B cell (primary cell): ENCODE results near the gene TMEM235. TPM values are rescaled to one million over a fixed set of nuclear protein-coding genes. Genes with fewer than 3 reads are reported as not detected.

Experiments used
- ATAC-seq: fragments of 200-7000 bp; cut with Tn5 transposase; one replicate; pipeline ENCODE4 v1.10.0; 2021; ENCODE audit warnings: low read depth, mild to moderate bottlenecking, moderate number of reproducible peaks, moderate library complexity
- CTCF ChIA-PET: fragments of 350-600 bp; sonication (Branson Sonifier 250); formaldehyde crosslinking; loops from one replicate; lab custom pipeline; 2021; ENCODE audit warnings: antibody characterized with exemption, inconsistent platforms; lab: Charles Lee
- POLR2A ChIA-PET: fragments of 350-600 bp; sonication (Branson Sonifier 250); formaldehyde crosslinking; loops from one replicate; lab custom pipeline; 2021; ENCODE audit warnings: antibody characterized with exemption; lab: Charles Lee
- DNase-seq: peaks from one replicate; pipeline ENCODE4 v3.0.0; 2013
- H2AFZ ChIP-seq: 2 replicates; pipeline ENCODE4 v1.6.1; 2012; ENCODE audit warnings: mild to moderate bottlenecking, low read depth, low read length; ENCODE audit not compliant: insufficient read depth, poor library complexity, severe bottlenecking
- H3K27ac ChIP-seq, 2 donors: 1 replicate in 1 of 2; 2 replicates in 1 of 2; pipeline ENCODE4 v1.5.1; 2012 to 2013; ENCODE audit warnings: low read length in 2 of 2, mild to moderate bottlenecking in 2 of 2, moderate library complexity in 1 of 2
- H3K27me3 ChIP-seq, 4 experiments: fragments of 200-600 bp in 1 of 4; sonication (generic) in 1 of 4; replicated peaks in 1 of 4; 1 replicate in 2 of 4; 2 replicates in 2 of 4; pipeline versions ENCODE4 v1.6.1 to v1.7.0; 2013 to 2016; ENCODE audit warnings: low read length in 3 of 4, mild to moderate bottlenecking in 2 of 4, mixed read lengths in 1 of 4, moderate library complexity in 1 of 4; ENCODE audit not compliant: insufficient read depth in 4 of 4, control insufficient read depth in 3 of 4; ENCODE audit errors: control extremely low read depth in 1 of 4
- H3K36me3 ChIP-seq, 2 experiments: replicated peaks in 1 of 2; 1 replicate in 1 of 2; 2 replicates in 1 of 2; pipeline versions ENCODE4 v1.6.1 to v1.7.1; 2013; ENCODE audit warnings: low read length in 1 of 2; ENCODE audit not compliant: insufficient read depth in 2 of 2, control insufficient read depth in 1 of 2; ENCODE audit errors: control extremely low read depth in 1 of 2, extremely low read depth in 1 of 2
- H3K4me1 ChIP-seq, 2 donors: fragments of 200-600 bp in 1 of 2; sonication (generic) in 1 of 2; 1 replicate in 1 of 2; 2 replicates in 1 of 2; pipeline versions ENCODE4 v1.5.1 to v1.6.1; 2013 to 2017; ENCODE audit warnings: low read length in 2 of 2; ENCODE audit not compliant: control insufficient read depth in 2 of 2, insufficient read depth in 2 of 2
- H3K4me2 ChIP-seq: replicated peaks from 2 replicates; pipeline ENCODE3; 2012; ENCODE audit warnings: mild to moderate bottlenecking, low read depth, low read length; ENCODE audit not compliant: poor library complexity, severe bottlenecking
- H3K4me3 ChIP-seq, 5 experiments: fragments of 200-600 bp in 1 of 5; sonication (generic) in 1 of 5; 1 replicate in 3 of 5; 2 replicates in 2 of 5; pipeline versions ENCODE4 v1.5.1 to v1.7.0; 2011 to 2016; ENCODE audit warnings: low read length in 4 of 5, mild to moderate bottlenecking in 4 of 5, low read depth in 2 of 5, control low read depth in 1 of 5, moderate library complexity in 1 of 5; ENCODE audit not compliant: insufficient read depth in 1 of 5; ENCODE audit errors: control extremely low read depth in 1 of 5, extremely low read depth in 1 of 5
- H3K79me2 ChIP-seq: fragments of 200-600 bp; sonication (generic); one replicate; pipeline ENCODE4 v1.6.0; 2016; ENCODE audit warnings: low read length; ENCODE audit not compliant: control insufficient read depth, insufficient read depth
- H3K9ac ChIP-seq: fragments of 200-600 bp; sonication (generic); 2 replicates; pipeline ENCODE4 v1.6.1; 2017; ENCODE audit warnings: mild to moderate bottlenecking, low read length, moderate library complexity
- H3K9me3 ChIP-seq, 3 donors: one replicate each; pipeline versions ENCODE4 v1.6.1 to v1.7.1; 2013; ENCODE audit warnings: low read length in 2 of 3; ENCODE audit not compliant: control insufficient read depth in 2 of 3, insufficient read depth in 1 of 3; ENCODE audit errors: control extremely low read depth in 1 of 3
- H4K20me1 ChIP-seq: 2 replicates; pipeline ENCODE4 v1.6.0; 2012; ENCODE audit warnings: mild to moderate bottlenecking, low read length; ENCODE audit not compliant: insufficient read depth, control insufficient read depth, poor library complexity, severe bottlenecking
- H3K27ac Mint-ChIP-seq: one replicate; pipeline ENCODE4 v1.8.0; 2021; ENCODE audit warnings: mixed read lengths
- H3K27me3 Mint-ChIP-seq: one replicate; pipeline ENCODE4 v1.8.0; 2021; ENCODE audit warnings: mixed read lengths
- H3K4me1 Mint-ChIP-seq: one replicate; pipeline ENCODE4 v1.8.0; 2021; ENCODE audit warnings: mixed read lengths
- H3K4me3 Mint-ChIP-seq: one replicate; pipeline ENCODE4 v1.8.0; 2021; ENCODE audit warnings: mixed read lengths
- H3K9me3 Mint-ChIP-seq: one replicate; pipeline ENCODE4 v1.8.0; 2022; ENCODE audit warnings: mixed read lengths; ENCODE audit not compliant: insufficient read depth
- EZH2 ChIP-seq: IDR thresholded peaks from 2 replicates; pipeline ENCODE4 v1.6.1; 2012; ENCODE audit warnings: borderline replicate concordance, low read depth, mild to moderate bottlenecking, moderate library complexity, low read length; ENCODE audit not compliant: insufficient read depth, poor library complexity, severe bottlenecking
- WGBS: methylation state at CpG from one replicate; pipeline ENCODE4 v1.1.5; 2013; ENCODE audit warnings: missing lambda C conversion rate; ENCODE audit not compliant: insufficient coverage; 5-methylcytosine and 5-hydroxymethylcytosine counted together
- intact Hi-C: fragments of 100-400 bp; cut with micrococcal nuclease; formaldehyde crosslinking; loops from one replicate; pipeline ENCODE4 v1.10.0; 2022
- polyA plus RNA-seq: library from polyadenylated mRNA; depleted of rRNA; stranded (reverse); fragments of >200 nt; gene quantifications from 2 replicates; pipeline ENCODE4 v1.2.3, GENCODE V29; 2012
- total RNA-seq, 2 donors: library from RNA; stranded (reverse); fragments of 120-200 nt in 1 of 2; gene quantifications; 1 replicate in 1 of 2; 2 replicates in 1 of 2; pipeline versions ENCODE4 v1.2.3 to v1.2.4, GENCODE V29; 2013 to 2022
- TF ChIP-seq, protein P1 (sequence below): fragments of 200-600 bp; IDR thresholded peaks from one replicate; pipeline ENCODE4 v1.8.0; 2022; ENCODE audit warnings: antibody characterized with exemption, mild to moderate bottlenecking

TMEM235 gene
- total and polyA plus RNA-seq, 2 donors (not counting 1 experiment from before 2014, with no cell fraction given) = not detected

- Mint-ChIP-seq H3K27me3 (no peaks in the 10 kb centered on the region), H3K4me1 (peaks cover 30% of the 10 kb centered on the region), H3K27ac (no peak overlapping the region), H3K9me3 (no peaks in the 10 kb centered on the region), H3K4me3 (no peak overlapping the region)
- Histone ChIP-seq H3K79me2 (no peaks in the 10 kb centered on the region), H3K27ac (no peak overlapping the region), H3K27me3 (no peaks in the 10 kb centered on the region), H3K36me3 (no peaks in the 10 kb centered on the region), H3K4me1 (peaks cover 29 to 31% of the 10 kb centered on the region in 2 donors), H3K4me2 (no peak overlapping the region), H4K20me1 (peaks cover 7% of the 10 kb centered on the region), H2AFZ (no peak overlapping the region), H3K9ac (no peak overlapping the region), H3K9me3 (peaks cover 0 to 6% (median 0%) of the 10 kb centered on the region in 3 donors), H3K4me3 (no peak overlapping the region)
- no peak for ATAC-seq
- TF ChIP-seq, protein P1, sequence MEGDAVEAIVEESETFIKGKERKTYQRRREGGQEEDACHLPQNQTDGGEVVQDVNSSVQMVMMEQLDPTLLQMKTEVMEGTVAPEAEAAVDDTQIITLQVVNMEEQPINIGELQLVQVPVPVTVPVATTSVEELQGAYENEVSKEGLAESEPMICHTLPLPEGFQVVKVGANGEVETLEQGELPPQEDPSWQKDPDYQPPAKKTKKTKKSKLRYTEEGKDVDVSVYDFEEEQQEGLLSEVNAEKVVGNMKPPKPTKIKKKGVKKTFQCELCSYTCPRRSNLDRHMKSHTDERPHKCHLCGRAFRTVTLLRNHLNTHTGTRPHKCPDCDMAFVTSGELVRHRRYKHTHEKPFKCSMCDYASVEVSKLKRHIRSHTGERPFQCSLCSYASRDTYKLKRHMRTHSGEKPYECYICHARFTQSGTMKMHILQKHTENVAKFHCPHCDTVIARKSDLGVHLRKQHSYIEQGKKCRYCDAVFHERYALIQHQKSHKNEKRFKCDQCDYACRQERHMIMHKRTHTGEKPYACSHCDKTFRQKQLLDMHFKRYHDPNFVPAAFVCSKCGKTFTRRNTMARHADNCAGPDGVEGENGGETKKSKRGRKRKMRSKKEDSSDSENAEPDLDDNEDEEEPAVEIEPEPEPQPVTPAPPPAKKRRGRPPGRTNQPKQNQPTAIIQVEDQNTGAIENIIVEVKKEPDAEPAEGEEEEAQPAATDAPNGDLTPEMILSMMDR = no peak
- no peak for TF ChIP-seq EZH2
- POLR2A ChIA-PET = interaction anchor here (0.9 kb wide), 1 partner anchor 17 kb away, joined by 3 read pairs; the partner anchor contains the start of gene TMEM235
- WGBS = 95% methylated on average over 29 of the region's 30 CpGs
- no peak for DNase-seq
- intact Hi-C loops = no loop called here
- CTCF ChIA-PET = interaction anchor here (0.6 to 6.1 kb wide), 5 partner anchors 112 to 173 kb away, joined by 5 to 83 read pairs (median 32); no protein-coding TSS in a partner anchor
Observed at GRCh38 chr17:78248051-78248914, 16.9 kb downstream of the TMEM235 start.
